ENCODE data around the gene HYKK.
"Not testable (repeated sequence)": the region's sequence is repeated elsewhere in the genome, so short reads cannot be mapped to it uniquely, and the experiment has no call there.

The HYKK gene

DNA sequence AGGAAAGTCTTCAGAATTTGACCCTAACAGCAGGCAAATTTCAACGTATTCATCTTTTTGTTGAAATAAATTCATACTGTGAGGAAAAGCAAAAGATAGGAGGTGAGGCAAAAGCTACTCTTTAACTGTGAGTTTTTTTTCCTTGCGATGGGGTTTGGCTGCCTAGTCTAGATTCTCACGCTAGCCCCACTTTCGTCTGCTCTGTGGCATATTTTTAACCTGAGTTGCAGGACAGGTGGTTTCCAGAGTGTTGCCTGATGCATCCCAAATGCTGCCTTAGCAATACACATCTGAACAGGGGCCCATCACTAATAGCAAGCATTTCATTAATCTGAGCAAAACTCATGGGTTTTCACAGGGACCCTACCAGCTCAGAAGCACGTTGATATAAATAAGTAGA lies 44.5 kb downstream of the HYKK start:
- Histone ChIP-seq H3K4me3 (no peak overlapping the region), H3K27ac (no peak overlapping the region)
- no peak for DNase-seq (ENCODE audit: low spot score)
- TF ChIP-seq CTCF (IDR thresholded peaks at IDR 0.05), result no peak

DNA sequence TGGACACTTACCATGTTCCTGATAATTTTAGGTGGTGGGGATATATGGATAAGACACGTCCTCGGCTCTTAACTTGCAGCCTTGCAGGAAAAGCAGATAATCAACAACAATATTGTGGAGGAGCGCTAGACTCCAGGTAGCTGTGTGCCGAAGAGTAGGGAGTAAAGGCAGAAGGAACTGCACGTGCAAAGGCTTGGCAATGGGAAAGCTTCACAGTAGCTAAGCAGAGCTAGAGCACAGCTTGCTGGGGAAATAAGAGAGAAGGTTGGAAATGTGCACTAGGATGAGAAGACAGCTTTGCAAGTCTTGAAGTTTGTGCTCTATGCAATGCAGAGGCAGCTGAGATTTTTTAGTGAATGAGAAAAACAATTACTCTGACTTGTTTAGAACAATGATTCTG lies 45.2 kb downstream of the HYKK start:
- TF ChIP-seq CTCF (IDR thresholded peaks at IDR 0.05), result no peak
- Histone ChIP-seq H3K27ac (no peak overlapping the region), H3K4me3 (no peak overlapping the region)
- DNase-seq (ENCODE audit: low spot score), result no peak

DNA sequence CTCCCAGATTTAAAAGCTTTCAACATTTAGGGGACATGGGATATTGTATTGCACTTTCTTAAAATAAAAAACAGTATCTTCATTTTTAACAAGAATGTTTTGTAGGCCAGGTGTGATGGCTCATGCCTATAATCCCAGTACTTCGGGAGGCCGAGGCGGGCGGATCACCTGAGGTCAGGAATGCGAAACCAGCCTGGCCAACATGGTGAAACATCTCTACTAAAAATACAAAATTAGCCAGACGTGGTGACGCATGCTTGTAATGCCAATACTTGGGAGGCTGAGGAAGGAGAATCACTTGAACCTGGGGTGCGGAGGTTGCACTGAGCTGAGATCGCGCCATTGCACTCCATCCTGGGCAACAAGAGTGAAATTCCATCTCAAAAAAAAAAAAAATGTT lies 52.8 kb downstream of the HYKK start:
- not testable (repeated sequence) for DNase-seq (ENCODE audit: low spot score); H3K4me3 ChIP-seq; H3K27ac ChIP-seq

DNA sequence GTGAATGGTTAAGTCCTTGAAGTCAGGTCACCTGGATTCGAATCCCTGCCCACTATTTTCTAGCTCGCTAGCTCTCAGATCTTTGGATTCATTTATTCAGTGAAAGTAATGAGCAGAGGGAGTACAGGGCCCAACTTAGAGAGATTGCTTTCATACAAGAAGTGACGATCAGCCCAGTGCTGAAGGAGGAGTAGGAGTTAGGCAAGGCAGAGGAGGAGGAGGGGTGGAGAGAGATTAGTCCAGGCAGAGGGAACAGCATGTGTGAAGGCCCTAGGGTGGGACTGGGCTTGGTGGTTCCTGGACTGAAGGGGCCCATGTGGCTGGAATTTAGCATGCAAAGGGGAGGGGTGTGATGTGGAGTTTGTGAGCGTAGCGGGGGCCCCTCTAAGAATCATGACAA lies 54.1 kb downstream of the HYKK start:
- H3K4me3 ChIP-seq, result no peak overlapping the region
- H3K27ac ChIP-seq, result no peak overlapping the region
- no peak for DNase-seq (ENCODE audit: low spot score)
- no peak for TF ChIP-seq CTCF (IDR thresholded peaks at IDR 0.05)

DNA sequence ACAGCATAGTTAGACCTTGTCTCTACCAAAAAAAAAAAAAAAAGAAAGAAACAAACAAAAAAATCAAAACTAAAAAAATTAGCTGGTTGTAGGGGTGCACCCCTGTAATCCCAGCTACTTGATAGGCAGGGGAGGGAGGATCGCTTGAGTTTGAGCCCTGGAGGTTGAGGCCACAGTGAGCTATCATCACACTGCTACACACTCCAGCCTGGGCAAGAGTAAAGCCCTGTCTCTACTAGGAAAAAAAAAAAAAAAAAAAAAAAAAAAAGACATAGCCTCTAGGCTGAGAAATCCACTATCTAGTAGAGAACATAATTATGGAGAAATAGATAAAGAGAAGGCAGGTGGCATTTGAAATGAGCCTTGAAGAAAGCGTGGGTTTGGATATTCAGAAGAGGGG lies 55.7 kb downstream of the HYKK start:
- no peak for TF ChIP-seq CTCF (IDR thresholded peaks at IDR 0.05)
- no peak for DNase-seq (ENCODE audit: low spot score)
- Histone ChIP-seq H3K27ac (no peak overlapping the region), H3K4me3 (no peak overlapping the region)

GRCh38 chr15:78564743-78565096 lies 57.3 kb downstream of the HYKK start:
- peak overlapping the region; percentile 67 for H3K4me3 ChIP-seq
- H3K27ac ChIP-seq, result no peak overlapping the region
- no peak for TF ChIP-seq CTCF (IDR thresholded peaks at IDR 0.05)
- no peak for DNase-seq (ENCODE audit: low spot score)

- no peak for TF ChIP-seq CTCF (IDR thresholded peaks at IDR 0.05)
- H3K27ac ChIP-seq, result no peak within 1 kb of the TSS
- H3K4me3 ChIP-seq, result peak within 1 kb of the TSS; percentile 67
- peak; percentile 85 for DNase-seq (ENCODE audit: low spot score)
Observed at GRCh38 chr15:78565097-78565950, 57.9 kb downstream of the HYKK start, which contains the start of gene CHRNA5. Gene CHRNA5 (plus strand): TSS chr15:78565520. CDS start chr15:78565720, 200 bp downstream.

Measured in coronary artery (tissue), 2 donors.